GM12875 (cell line): ENCODE results near the gene GGTA1.

ENCODE experiments used
- H3K4me3 ChIP-seq: one replicate; pipeline ENCODE4 v1.5.1; 2011; ENCODE audit warnings: low read depth, low read length, control low read depth
- TF ChIP-seq, protein P1 (sequence below): IDR thresholded peaks from 2 replicates; pipeline ENCODE4 v1.5.1; 2011; ENCODE audit warnings: low read depth, mild to moderate bottlenecking, control low read depth, inconsistent platforms, low read length, moderate library complexity, borderline replicate concordance; ENCODE audit not compliant: insufficient read depth

The GGTA1 gene

DNA sequence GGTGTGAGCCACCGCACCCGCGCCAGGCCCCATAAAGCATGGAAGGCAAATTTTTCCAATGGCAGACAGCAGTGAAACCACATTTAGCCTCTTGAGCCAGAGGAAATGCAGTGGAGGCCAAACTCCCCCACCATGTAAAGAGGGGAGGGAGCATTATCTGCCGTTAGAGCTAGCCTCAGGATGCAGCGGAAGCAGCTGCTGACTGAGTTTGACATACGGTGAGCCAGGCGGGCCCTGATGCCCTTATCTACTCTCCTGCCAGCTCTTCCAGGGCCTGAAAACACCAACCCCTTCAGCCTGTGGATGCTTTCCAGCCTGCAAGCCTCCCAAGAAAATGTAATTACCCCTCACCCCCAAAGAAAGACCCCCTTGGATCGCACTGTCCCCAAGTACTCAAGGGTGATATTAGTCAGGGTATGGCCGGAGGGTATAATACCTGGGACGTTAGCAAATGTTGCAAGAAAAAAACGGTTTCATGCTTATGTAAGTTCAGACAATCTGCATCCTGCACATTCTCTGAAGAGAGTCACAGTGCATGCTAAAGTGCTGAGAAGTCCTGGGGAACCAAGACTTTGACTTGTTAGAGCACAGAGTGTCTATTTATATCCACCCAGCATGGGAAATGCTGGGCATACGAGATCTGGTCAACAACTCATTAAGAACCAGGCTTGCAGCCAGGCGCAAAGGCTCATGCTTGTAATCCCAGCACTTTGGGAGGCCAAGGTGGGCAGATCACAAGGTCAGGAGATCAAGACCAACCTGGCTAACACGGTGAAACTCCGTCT, 11.3 kb upstream of the GGTA1 start:
- TF ChIP-seq, protein P1, sequence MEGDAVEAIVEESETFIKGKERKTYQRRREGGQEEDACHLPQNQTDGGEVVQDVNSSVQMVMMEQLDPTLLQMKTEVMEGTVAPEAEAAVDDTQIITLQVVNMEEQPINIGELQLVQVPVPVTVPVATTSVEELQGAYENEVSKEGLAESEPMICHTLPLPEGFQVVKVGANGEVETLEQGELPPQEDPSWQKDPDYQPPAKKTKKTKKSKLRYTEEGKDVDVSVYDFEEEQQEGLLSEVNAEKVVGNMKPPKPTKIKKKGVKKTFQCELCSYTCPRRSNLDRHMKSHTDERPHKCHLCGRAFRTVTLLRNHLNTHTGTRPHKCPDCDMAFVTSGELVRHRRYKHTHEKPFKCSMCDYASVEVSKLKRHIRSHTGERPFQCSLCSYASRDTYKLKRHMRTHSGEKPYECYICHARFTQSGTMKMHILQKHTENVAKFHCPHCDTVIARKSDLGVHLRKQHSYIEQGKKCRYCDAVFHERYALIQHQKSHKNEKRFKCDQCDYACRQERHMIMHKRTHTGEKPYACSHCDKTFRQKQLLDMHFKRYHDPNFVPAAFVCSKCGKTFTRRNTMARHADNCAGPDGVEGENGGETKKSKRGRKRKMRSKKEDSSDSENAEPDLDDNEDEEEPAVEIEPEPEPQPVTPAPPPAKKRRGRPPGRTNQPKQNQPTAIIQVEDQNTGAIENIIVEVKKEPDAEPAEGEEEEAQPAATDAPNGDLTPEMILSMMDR: no peak
- no peak overlapping the region for H3K4me3 ChIP-seq

- TF ChIP-seq, protein P1: no peak
- H3K4me3 ChIP-seq: no peak overlapping the region
Measured at GRCh38 chr9:121509180-121509579, 9.5 kb upstream of the GGTA1 start.

GRCh38 chr9:121508415-121508814, 8.8 kb upstream of the GGTA1 start:
- no peak overlapping the region for H3K4me3 ChIP-seq
- TF ChIP-seq, protein P1: no peak

DNA sequence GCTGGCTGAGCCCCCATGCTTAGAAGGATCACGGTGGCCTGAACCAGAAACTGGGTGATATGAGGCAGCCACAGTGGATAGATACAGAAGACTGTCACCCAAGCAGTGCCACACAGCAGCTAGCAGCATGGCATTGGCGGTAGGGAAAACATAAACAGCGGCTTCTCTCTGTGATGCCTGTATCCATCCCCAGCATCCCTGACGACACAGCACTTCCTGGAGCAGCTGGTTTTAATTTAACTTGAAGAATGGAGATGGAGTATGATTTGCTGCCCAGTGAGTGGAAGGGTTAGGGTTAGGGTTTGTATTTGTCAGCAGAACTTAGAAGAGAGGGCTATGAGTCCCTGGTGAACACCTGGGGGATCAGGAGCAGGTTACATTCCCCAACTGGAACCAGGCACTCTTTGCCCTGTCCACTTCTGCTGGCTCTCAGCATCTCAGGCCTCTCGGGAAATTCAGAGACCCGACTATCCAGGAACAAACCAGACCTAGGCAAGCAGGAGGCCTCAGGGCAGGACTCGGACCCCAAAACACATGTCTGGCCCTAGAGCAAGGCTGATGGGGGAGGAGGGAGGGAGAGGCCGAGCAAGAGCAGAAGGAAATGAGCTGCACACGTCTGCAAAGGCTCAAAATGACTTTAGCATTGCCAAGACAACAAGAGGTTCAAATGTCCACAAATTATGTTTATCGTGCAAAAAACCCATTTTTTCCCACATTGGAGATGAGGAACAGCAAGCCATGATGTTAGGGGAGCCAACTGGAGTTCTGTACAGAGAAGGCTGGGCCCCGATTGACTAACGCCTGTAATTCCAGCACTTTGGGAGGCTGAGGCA, 6.5 kb upstream of the GGTA1 start:
- H3K4me3 ChIP-seq: no peak overlapping the region

GRCh38 chr9:121503444-121503843, 3.8 kb upstream of the GGTA1 start:
- TF ChIP-seq, protein P1: no peak

More for the DNA sequence above, 6.5 kb upstream of the GGTA1 start:
- TF ChIP-seq, protein P1: no peak

DNA sequence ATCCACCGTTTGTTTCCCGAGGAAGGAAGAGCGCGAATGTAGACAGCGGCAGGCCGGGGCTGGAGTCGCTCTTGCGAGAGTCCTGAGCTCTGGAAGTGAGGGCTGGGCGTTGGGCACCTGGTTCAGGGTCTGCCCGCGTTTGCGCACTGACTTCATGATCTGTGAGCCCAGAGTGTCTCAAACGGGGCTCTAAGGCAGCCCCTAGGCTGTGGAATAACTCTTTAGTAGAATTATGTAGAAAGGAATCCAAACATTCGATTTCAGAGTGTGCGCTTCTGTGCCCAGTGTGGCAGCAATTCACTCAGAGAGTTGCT, 478 bp upstream of the GGTA1 start:
- H3K4me3 ChIP-seq: no peak overlapping the region
- TF ChIP-seq, protein P1: no peak

More at GRCh38 chr9:121503444-121503843, 3.8 kb upstream of the GGTA1 start:
- no peak overlapping the region for H3K4me3 ChIP-seq

- peak overlapping the region; percentile 29 for H3K4me3 ChIP-seq
- TF ChIP-seq, protein P1: no peak
Measured at GRCh38 chr9:121499177-121499426, 542 bp downstream of the GGTA1 start.
